GM12872 (cell line): ENCODE measurements around the gene ADAP2.

Source experiments
- CTCF ChIP-seq: IDR thresholded peaks from 3 replicates; pipeline ENCODE4 v1.5.1; 2011; ENCODE audit warnings: low read depth, mild to moderate bottlenecking, low read length, moderate library complexity; ENCODE audit not compliant: insufficient read depth

The ADAP2 gene

GRCh38 chr17:30933966-30934365 lies 12.2 kb downstream of the ADAP2 start:
- TF ChIP-seq CTCF, result no peak

- no peak for TF ChIP-seq CTCF
These were observed 17.4 kb downstream of the ADAP2 start for GRCh38 chr17:30939051-30939689.

- no peak for TF ChIP-seq CTCF
These were observed 20.7 kb downstream of the ADAP2 start for GRCh38 chr17:30942308-30943079.

GRCh38 chr17:30947796-30948195 lies 26.1 kb downstream of the ADAP2 start:
- TF ChIP-seq CTCF, result no peak

GRCh38 chr17:30950189-30950588 lies 28.4 kb downstream of the ADAP2 start:
- TF ChIP-seq CTCF, result no peak

- no peak for TF ChIP-seq CTCF
These were observed 29.1 kb downstream of the ADAP2 start for GRCh38 chr17:30950669-30951399.

- TF ChIP-seq CTCF, result no peak
These were observed 31.1 kb downstream of the ADAP2 start for GRCh38 chr17:30952638-30953393.
